ENCODE results near the gene ATP6V1G2.
A peak's percentile ranks its signal among the peaks of the same experiment; 100 is the strongest.
"Not testable (repeated sequence)": the region's sequence is repeated elsewhere in the genome, so short reads cannot be mapped to it uniquely, and the experiment has no call there.

The ATP6V1G2 gene

DNA sequence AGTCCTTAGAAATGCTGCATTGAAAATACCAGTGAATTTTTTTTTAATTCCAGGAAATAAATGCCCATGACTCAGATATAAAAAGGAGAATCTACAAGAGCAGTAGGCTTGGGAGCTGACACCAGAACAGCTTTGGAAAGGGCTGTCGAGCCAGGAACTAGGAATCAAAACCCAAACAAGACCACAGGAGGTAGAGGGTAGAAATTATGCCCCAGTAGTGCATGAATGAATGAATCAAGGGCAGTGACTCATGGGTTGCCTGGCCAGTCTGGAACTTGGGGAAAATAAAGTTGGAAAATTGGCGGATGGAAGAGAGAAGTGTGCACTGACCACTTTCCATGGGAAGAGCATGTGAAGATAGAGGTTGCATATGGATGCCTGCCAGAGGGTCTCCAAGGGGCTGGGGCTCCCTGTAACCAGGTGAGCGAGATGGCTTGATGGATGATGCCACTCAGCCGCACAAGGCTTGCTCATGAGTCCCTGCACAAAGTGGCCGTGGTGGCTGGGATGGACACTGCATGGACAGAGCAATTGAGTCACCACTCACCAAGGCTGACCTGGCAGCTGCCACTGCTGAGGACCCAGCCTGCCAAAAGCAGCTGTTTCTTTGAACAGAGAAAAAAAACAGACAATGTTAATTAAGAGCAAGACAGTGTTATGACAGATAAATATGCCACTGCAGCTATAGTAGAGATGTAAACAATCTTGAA, 32.8 kb downstream of the ATP6V1G2 start:
- TF ChIP-seq KLF8 (tag by site-specific recombination; IDR thresholded peaks at IDR 0.05), result no peak
- TF ChIP-seq ZNF514 (tag by site-specific recombination; IDR thresholded peaks at IDR 0.05), result no peak
- TF ChIP-seq KLF16 (tag by site-specific recombination; IDR thresholded peaks at IDR 0.05), result no peak
- no peak for TF ChIP-seq SALL2 (tag by site-specific recombination; IDR thresholded peaks at IDR 0.05; ENCODE audit: borderline replicate concordance)
- TF ChIP-seq ZNF248 (tag by site-specific recombination; IDR thresholded peaks at IDR 0.05), result no peak
- TF ChIP-seq ZNF114 (tag by site-specific recombination; IDR thresholded peaks at IDR 0.05), result no peak
- TF ChIP-seq ZNF585B (tag by site-specific recombination; IDR thresholded peaks at IDR 0.05), result no peak
- TF ChIP-seq ZNF292 (tag by site-specific recombination; IDR thresholded peaks at IDR 0.05; ENCODE audit: borderline replicate concordance, low read depth), result no peak
- no peak for TF ChIP-seq MZF1 (tag by site-specific recombination; IDR thresholded peaks at IDR 0.05; ENCODE audit: borderline replicate concordance)
- TF ChIP-seq ZFP41 (tag by site-specific recombination; IDR thresholded peaks at IDR 0.05; ENCODE audit: borderline replicate concordance), result no peak
- TF ChIP-seq ZNF202 (tag by site-specific recombination; IDR thresholded peaks at IDR 0.05; ENCODE audit: borderline replicate concordance), result no peak
- no peak for TF ChIP-seq ZNF112 (tag by site-specific recombination; IDR thresholded peaks at IDR 0.05)
- TF ChIP-seq WT1 (tag by site-specific recombination; IDR thresholded peaks at IDR 0.05), result no peak
- TF ChIP-seq KLF9 (tag by site-specific recombination; IDR thresholded peaks at IDR 0.05; ENCODE audit: low read depth), result no peak
- TF ChIP-seq, protein P1, sequence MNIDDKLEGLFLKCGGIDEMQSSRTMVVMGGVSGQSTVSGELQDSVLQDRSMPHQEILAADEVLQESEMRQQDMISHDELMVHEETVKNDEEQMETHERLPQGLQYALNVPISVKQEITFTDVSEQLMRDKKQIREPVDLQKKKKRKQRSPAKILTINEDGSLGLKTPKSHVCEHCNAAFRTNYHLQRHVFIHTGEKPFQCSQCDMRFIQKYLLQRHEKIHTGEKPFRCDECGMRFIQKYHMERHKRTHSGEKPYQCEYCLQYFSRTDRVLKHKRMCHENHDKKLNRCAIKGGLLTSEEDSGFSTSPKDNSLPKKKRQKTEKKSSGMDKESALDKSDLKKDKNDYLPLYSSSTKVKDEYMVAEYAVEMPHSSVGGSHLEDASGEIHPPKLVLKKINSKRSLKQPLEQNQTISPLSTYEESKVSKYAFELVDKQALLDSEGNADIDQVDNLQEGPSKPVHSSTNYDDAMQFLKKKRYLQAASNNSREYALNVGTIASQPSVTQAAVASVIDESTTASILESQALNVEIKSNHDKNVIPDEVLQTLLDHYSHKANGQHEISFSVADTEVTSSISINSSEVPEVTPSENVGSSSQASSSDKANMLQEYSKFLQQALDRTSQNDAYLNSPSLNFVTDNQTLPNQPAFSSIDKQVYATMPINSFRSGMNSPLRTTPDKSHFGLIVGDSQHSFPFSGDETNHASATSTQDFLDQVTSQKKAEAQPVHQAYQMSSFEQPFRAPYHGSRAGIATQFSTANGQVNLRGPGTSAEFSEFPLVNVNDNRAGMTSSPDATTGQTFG (tag by site-specific recombination; IDR thresholded peaks at IDR 0.05; ENCODE audit: borderline replicate concordance), result no peak
- TF ChIP-seq ZNF623 (tag by site-specific recombination; IDR thresholded peaks at IDR 0.05), result no peak
- no peak for TF ChIP-seq ZNF280D (tag by site-specific recombination; IDR thresholded peaks at IDR 0.05)
- Histone ChIP-seq H3K27ac (ENCODE audit: extremely low read depth, low read depth, low read length) (no peak overlapping the region), H3K36me3 (ENCODE audit: control insufficient read depth in 2 of 2, insufficient read depth in 1 of 2, low read length in 2 of 2) (peaks cover 0 to 8% of the 10 kb centered on the region in 2 experiments; a peak in 2 of 3 replicates), H3K4me1 (ENCODE audit: control insufficient read depth, insufficient read depth, low read length) (no peaks in the 10 kb centered on the region), H3K9me3 (ENCODE audit: control insufficient read depth, insufficient read depth, low read depth, low read length) (no peaks in the 10 kb centered on the region), H3K4me3 (ENCODE audit: low read depth, low read length) (no peak overlapping the region)
- CTCF ChIA-PET, result interaction anchor here (0.6 to 2.0 kb wide), 3 partner anchors 20 to 112 kb away, joined by 3 to 10 read pairs (median 6); partner anchors contain the start of gene ATP6V1G2
- POLR2A ChIA-PET, result no interaction called here

GRCh38 chr6:31510007-31510406, 36.4 kb downstream of the ATP6V1G2 start:
- Histone ChIP-seq H3K4me3 (ENCODE audit: low read depth, low read length) (no peak overlapping the region), H3K9me3 (ENCODE audit: control insufficient read depth, insufficient read depth, low read depth, low read length) (no peaks in the 10 kb centered on the region), H3K27ac (ENCODE audit: extremely low read depth, low read depth, low read length) (no peak overlapping the region), H3K36me3 (ENCODE audit: control insufficient read depth in 2 of 2, insufficient read depth in 1 of 2, low read length in 2 of 2) (peaks cover 0 to 37% of the 10 kb centered on the region in 2 experiments; a peak in 2 of 3 replicates), H3K4me1 (ENCODE audit: control insufficient read depth, insufficient read depth, low read length) (no peaks in the 10 kb centered on the region)
- TF ChIP-seq RBAK (tag by site-specific recombination; IDR thresholded peaks at IDR 0.05), result no peak
- TF ChIP-seq ZNF544 (tag by site-specific recombination; IDR thresholded peaks at IDR 0.05), result peak; percentile 100
- TF ChIP-seq SALL2 (tag by site-specific recombination; IDR thresholded peaks at IDR 0.05; ENCODE audit: borderline replicate concordance), result no peak
- ChIA-PET CTCF (no interaction called here), POLR2A (interaction anchor here (1.3 kb wide), 1 partner anchor 16 kb away, joined by 3 read pairs; no protein-coding TSS in a partner anchor)

DNA sequence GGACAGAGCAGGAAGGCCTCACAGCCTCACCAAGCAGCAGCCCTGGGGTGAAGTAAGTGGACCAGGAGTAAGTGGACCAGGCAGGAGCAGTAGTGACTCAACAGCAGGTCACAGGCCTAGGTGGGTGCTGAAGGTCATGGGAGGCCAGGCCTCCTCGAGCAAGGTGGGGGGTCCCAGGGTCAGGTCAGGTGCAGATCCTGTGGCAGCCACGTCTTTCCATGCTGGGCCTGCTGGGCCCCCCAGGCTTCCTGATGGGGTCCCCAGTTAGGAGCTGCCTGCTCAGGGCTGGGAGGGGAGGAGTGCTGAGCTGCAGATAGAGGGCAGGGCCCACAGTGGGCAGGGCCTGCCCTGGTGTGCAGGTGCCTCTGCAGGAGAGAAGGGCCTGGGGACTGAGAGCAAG, 37.4 kb downstream of the ATP6V1G2 start:
- CTCF ChIA-PET, result interaction anchor here (0.6 kb wide), 1 partner anchor 9 kb away, joined by 3 read pairs; no protein-coding TSS in a partner anchor
- POLR2A ChIA-PET; H3K27ac ChIP-seq (ENCODE audit: extremely low read depth, low read depth, low read length); H3K9me3 ChIP-seq (ENCODE audit: control insufficient read depth, insufficient read depth, low read depth, low read length); H3K4me3 ChIP-seq (ENCODE audit: low read depth, low read length); H3K4me1 ChIP-seq (ENCODE audit: control insufficient read depth, insufficient read depth, low read length): not testable (repeated sequence)
- H3K36me3 ChIP-seq (ENCODE audit: control insufficient read depth in 2 of 2, insufficient read depth in 1 of 2, low read length in 2 of 2), result peaks cover 0 to 37% of the 10 kb centered on the region in 2 experiments; a peak in 2 of 3 replicates

All from HEK293 (cell line).